Loucy (cell line): ENCODE measurements around the gene STMN3.

ENCODE experiments used
- CTCF ChIP-seq: fragments of 200-600 bp; sonication (generic); conservative IDR thresholded peaks from 2 replicates; pipeline ENCODE4 v1.5.1; 2014; ENCODE audit warnings: mild to moderate bottlenecking, antibody characterized with exemption, low read length
- EZH2phosphoT487 ChIP-seq: fragments of 200-600 bp; IDR thresholded peaks from 2 replicates; pipeline ENCODE4 v1.6.1; 2018; ENCODE audit warnings: antibody characterized with exemption, mild to moderate bottlenecking, moderate library complexity, borderline replicate concordance

DNA sequence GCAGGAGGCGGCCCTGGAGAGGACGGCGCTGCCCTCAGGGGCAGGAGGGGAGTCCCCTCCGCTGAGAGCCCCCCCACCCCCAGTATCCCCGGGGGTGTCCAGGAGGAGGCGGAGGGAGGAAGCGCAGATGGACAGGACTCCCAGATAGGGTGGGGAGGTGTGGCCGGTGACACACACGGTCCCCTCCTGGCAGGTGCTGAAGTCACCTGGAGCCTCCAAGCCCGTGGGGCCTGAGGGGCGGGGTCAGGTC lies 1.4 kb downstream of the STMN3 start:
- TF ChIP-seq CTCF = no peak
- TF ChIP-seq EZH2phosphoT487 = no peak
